Head of caudate nucleus (tissue), 42 donors: ENCODE measurements around the gene FAH.

ENCODE experiments used
- DNase-seq, 42 donors: peaks; one replicate each; pipeline versions ENCODE4 v3.0.0 to v3.0.0-alpha.2; 2020 to 2021; ENCODE audit warnings: mixed read lengths in 7 of 42
- intact Hi-C: fragments of 100-400 bp; cut with DNase I; formaldehyde crosslinking; loops from one replicate; pipeline ENCODE4 v1.15.0; 2022

FAH gene

GRCh38 chr15:80163897-80164296 lies 11.1 kb downstream of the FAH start:
- DNase-seq, result no peak
- intact Hi-C loops, result no loop called here

GRCh38 chr15:80167936-80168335 lies 15.1 kb downstream of the FAH start:
- no peak for DNase-seq
- intact Hi-C loops, result no loop called here

- intact Hi-C loops, result no loop called here
- no peak for DNase-seq
Observed at GRCh38 chr15:80168421-80168820, 15.6 kb downstream of the FAH start.

GRCh38 chr15:80169768-80170357 lies 17.1 kb downstream of the FAH start:
- intact Hi-C loops, result no loop called here
- no peak for DNase-seq

- intact Hi-C loops, result no loop called here
- DNase-seq, result no peak
Observed at GRCh38 chr15:80170596-80170995, 17.8 kb downstream of the FAH start.

- intact Hi-C loops, result no loop called here
- DNase-seq, result no peak
Observed at GRCh38 chr15:80171787-80172186, 19.0 kb downstream of the FAH start.

- no peak for DNase-seq
- intact Hi-C loops, result no loop called here
Observed at GRCh38 chr15:80172401-80172800, 19.6 kb downstream of the FAH start.

- intact Hi-C loops, result no loop called here
- peak; percentile 24 to 81 (median 61) for DNase-seq
Observed at GRCh38 chr15:80173022-80173759, 20.4 kb downstream of the FAH start.

GRCh38 chr15:80174017-80174746 lies 21.4 kb downstream of the FAH start:
- intact Hi-C loops, result no loop called here
- peak in 1 of 42 donors; percentile 18 for DNase-seq

- intact Hi-C loops, result no loop called here
- no peak for DNase-seq
Observed at GRCh38 chr15:80175436-80175835, 22.6 kb downstream of the FAH start.

- intact Hi-C loops, result no loop called here
- no peak for DNase-seq
Observed at GRCh38 chr15:80176443-80176842, 23.6 kb downstream of the FAH start.

- intact Hi-C loops, result no loop called here
- DNase-seq, result no peak
Observed at GRCh38 chr15:80177156-80177555, 24.4 kb downstream of the FAH start.

GRCh38 chr15:80179025-80179759 lies 26.4 kb downstream of the FAH start:
- intact Hi-C loops, result no loop called here
- DNase-seq, result no peak

- DNase-seq, result no peak
Observed at GRCh38 chr15:80179935-80180334, 27.1 kb downstream of the FAH start.

GRCh38 chr15:80180468-80180867 lies 27.7 kb downstream of the FAH start:
- intact Hi-C loops, result no loop called here
- no peak for DNase-seq

More at GRCh38 chr15:80179935-80180334, 27.1 kb downstream of the FAH start:
- intact Hi-C loops, result no loop called here

GRCh38 chr15:80180986-80181385 lies 28.2 kb downstream of the FAH start:
- no peak for DNase-seq
- intact Hi-C loops, result no loop called here

- intact Hi-C loops, result no loop called here
- no peak for DNase-seq
Observed at GRCh38 chr15:80182611-80183261, 29.9 kb downstream of the FAH start.

- intact Hi-C loops, result no loop called here
- no peak for DNase-seq
Observed at GRCh38 chr15:80183306-80183705, 30.5 kb downstream of the FAH start.

- intact Hi-C loops, result no loop called here
- no peak for DNase-seq
Observed at GRCh38 chr15:80183886-80184285, 31.1 kb downstream of the FAH start.
